Esophagus (tissue), 2 donors: ENCODE data around the gene KDM5C. TPM values are rescaled to one million over a fixed set of nuclear protein-coding genes. Genes with fewer than 3 reads are reported as not detected.
"Not testable (repeated sequence)": the region's sequence is repeated elsewhere in the genome, so short reads cannot be mapped to it uniquely, and the experiment has no call there.

ENCODE experiments used
- H3K27ac ChIP-seq, 2 donors: one replicate each; pipeline ENCODE4 v1.5.1; 2013; ENCODE audit warnings: low read depth in 2 of 2, mild to moderate bottlenecking in 2 of 2, inconsistent platforms in 1 of 2, low read length in 1 of 2, moderate library complexity in 1 of 2
- H3K27me3 ChIP-seq, 2 donors: one replicate each; pipeline ENCODE4 v1.6.1; 2013; ENCODE audit warnings: low read length in 2 of 2, control low read depth in 1 of 2, mild to moderate bottlenecking in 1 of 2; ENCODE audit not compliant: insufficient read depth in 2 of 2, control insufficient read depth in 1 of 2
- H3K36me3 ChIP-seq, 2 donors: one replicate each; pipeline ENCODE4 v1.6.1; 2013; ENCODE audit warnings: low read length in 1 of 2; ENCODE audit not compliant: control insufficient read depth in 2 of 2, insufficient read depth in 2 of 2
- H3K4me1 ChIP-seq, 2 donors: one replicate each; pipeline ENCODE4 v1.6.1; 2013; ENCODE audit warnings: low read length in 1 of 2; ENCODE audit not compliant: control insufficient read depth in 2 of 2, insufficient read depth in 2 of 2
- H3K4me3 ChIP-seq, 2 donors: one replicate each; pipeline ENCODE4 v1.5.1; 2013; ENCODE audit warnings: low read length in 2 of 2, mild to moderate bottlenecking in 2 of 2, low read depth in 1 of 2, moderate library complexity in 1 of 2
- H3K9me3 ChIP-seq, 2 donors: one replicate each; pipeline ENCODE4 v1.6.1; 2013; ENCODE audit warnings: mild to moderate bottlenecking in 2 of 2, low read depth in 1 of 2, low read length in 1 of 2, moderate library complexity in 1 of 2; ENCODE audit not compliant: control insufficient read depth in 2 of 2, insufficient read depth in 1 of 2
- WGBS, 2 donors: extraction: QIAGEN DNeasy Blood & Tissue Kit; methylation state at CpG; one replicate each; pipeline ENCODE4 v1.1.7; 2013; 5-methylcytosine and 5-hydroxymethylcytosine counted together
- polyA plus RNA-seq, 2 donors: library from polyadenylated mRNA; stranded (reverse); fragments of 200-250 nt; gene quantifications; one replicate each; pipeline ENCODE4 v1.2.3, GENCODE V29; 2013
- donor health status: healthy with polysubstance abuse.
- donor health status: Bipolar disorder and iron deficiency.

Gene KDM5C
- polyA plus RNA-seq, 2 donors: 37.1 to 42.6 TPM

DNA sequence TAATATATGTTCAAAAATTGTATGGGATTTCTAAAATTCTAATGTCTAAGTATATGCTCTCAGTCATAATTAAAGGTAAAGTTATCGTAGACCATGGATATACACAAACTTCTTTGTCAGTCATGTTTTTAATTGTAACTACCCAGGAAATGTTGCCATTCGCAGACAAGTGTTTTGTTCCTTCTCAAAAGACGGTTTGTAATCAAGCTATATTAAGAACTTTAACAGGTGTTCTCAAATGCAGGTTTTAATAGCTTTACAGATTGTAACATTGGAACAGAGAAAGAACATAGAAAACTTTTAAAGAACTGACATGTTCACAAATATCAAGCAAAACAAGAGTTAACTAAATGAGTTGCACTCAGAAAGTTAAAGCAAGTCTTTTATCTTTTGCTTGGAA lies 58.9 kb downstream of the KDM5C start:
- no peak overlapping the region for H3K27ac ChIP-seq
- no peak overlapping the region for H3K4me3 ChIP-seq
- H3K4me1 ChIP-seq: no peaks in the 10 kb centered on the region
- H3K9me3 ChIP-seq: no peaks in the 10 kb centered on the region
- 95 to 96% methylated on average over 3 of the region's 3 CpGs for WGBS, 2 donors
- H3K36me3 ChIP-seq: no peaks in the 10 kb centered on the region
- H3K27me3 ChIP-seq: no peaks in the 10 kb centered on the region

- not testable (repeated sequence) for H3K36me3 ChIP-seq, H3K4me1 ChIP-seq, H3K4me3 ChIP-seq, H3K27ac ChIP-seq, H3K27me3 ChIP-seq, H3K9me3 ChIP-seq
- WGBS, 2 donors: 58 to 59% methylated on average over 6 of the region's 6 CpGs
These were observed 60.4 kb downstream of the KDM5C start for GRCh38 chrX:53164566-53164965.

- no peaks in the 10 kb centered on the region for H3K36me3 ChIP-seq
- H3K27ac ChIP-seq: no peak overlapping the region
- H3K9me3 ChIP-seq: no peaks in the 10 kb centered on the region
- H3K27me3 ChIP-seq: no peaks in the 10 kb centered on the region
- no peaks in the 10 kb centered on the region for H3K4me1 ChIP-seq
- WGBS, 2 donors: 74 to 90% methylated on average over 7 of the region's 7 CpGs
- no peak overlapping the region for H3K4me3 ChIP-seq
These were observed 61.6 kb downstream of the KDM5C start for GRCh38 chrX:53163436-53163835.

- no peaks in the 10 kb centered on the region for H3K27me3 ChIP-seq
- no peaks in the 10 kb centered on the region for H3K4me1 ChIP-seq
- no peak overlapping the region for H3K4me3 ChIP-seq
- H3K36me3 ChIP-seq: no peaks in the 10 kb centered on the region
- H3K27ac ChIP-seq: peak overlapping the region in 1 of 2 donors; percentile 13
- 52 to 70% methylated on average over 6 of the region's 6 CpGs for WGBS, 2 donors
- H3K9me3 ChIP-seq: no peaks in the 10 kb centered on the region
These were observed 64.6 kb downstream of the KDM5C start for GRCh38 chrX:53160297-53160983.

DNA sequence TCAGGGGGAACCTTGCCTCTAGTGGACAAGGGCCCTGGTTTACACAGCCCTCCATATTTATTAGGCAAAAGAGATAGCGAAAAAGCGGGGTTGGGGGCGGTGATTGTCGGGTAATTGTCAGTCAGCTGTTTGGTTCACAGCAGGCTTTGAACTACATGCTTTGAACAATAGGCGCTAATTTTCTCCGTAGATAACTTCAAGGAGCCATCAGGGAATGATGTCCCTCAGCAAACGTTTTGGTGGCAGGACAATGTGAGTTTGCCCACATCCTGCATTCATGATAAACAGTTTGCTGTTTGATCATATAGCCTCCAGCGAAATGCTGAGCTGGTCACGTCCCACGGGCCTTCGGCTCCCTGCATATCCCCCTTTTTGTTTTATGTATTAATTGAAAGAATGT lies 65.8 kb downstream of the KDM5C start:
- 88% methylated on average over 11 of the region's 11 CpGs for WGBS, 2 donors
- Histone ChIP-seq H3K36me3 (no peaks in the 10 kb centered on the region), H3K27ac (no peak overlapping the region), H3K4me1 (no peaks in the 10 kb centered on the region), H3K9me3 (no peaks in the 10 kb centered on the region), H3K4me3 (no peak overlapping the region), H3K27me3 (no peaks in the 10 kb centered on the region)

- Histone ChIP-seq H3K27me3 (no peaks in the 10 kb centered on the region), H3K4me1 (no peaks in the 10 kb centered on the region), H3K36me3 (no peaks in the 10 kb centered on the region), H3K27ac (no peak overlapping the region), H3K4me3 (no peak overlapping the region), H3K9me3 (no peaks in the 10 kb centered on the region)
- WGBS, 2 donors: 88 to 93% methylated on average over 2 of the region's 2 CpGs
These were observed 68.8 kb downstream of the KDM5C start for GRCh38 chrX:53156207-53156596.

- Histone ChIP-seq H3K27me3 (no peaks in the 10 kb centered on the region), H3K4me1 (no peaks in the 10 kb centered on the region), H3K4me3 (no peak overlapping the region), H3K9me3 (no peaks in the 10 kb centered on the region), H3K27ac (no peak overlapping the region), H3K36me3 (no peaks in the 10 kb centered on the region)
- 84 to 96% methylated on average over 8 of the region's 8 CpGs for WGBS, 2 donors
These were observed 69.3 kb downstream of the KDM5C start for GRCh38 chrX:53155512-53156206.

DNA sequence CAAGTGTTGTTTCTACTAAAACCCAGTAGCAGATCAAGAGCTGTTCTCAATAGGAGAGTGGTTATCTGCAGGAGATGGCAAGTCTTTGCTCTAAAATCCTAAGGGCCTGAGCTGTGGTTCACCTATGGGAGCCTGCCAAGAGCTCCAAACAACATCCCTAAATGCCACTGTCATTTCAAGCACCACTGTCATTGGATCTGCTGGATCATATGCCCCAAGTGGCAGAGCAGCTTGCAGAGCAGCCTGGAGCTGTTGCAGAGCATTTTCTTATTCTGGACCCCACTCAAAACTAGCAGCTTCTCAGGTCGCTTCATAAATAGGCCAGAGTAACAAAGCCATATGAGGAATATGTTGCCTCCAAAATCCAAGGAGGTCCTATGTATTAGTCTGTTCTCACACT lies 71.4 kb downstream of the KDM5C start:
- H3K4me1 ChIP-seq: no peaks in the 10 kb centered on the region
- WGBS, 2 donors: 93 to 98% methylated on average over 1 of the region's 1 CpG
- no peaks in the 10 kb centered on the region for H3K27me3 ChIP-seq
- H3K36me3 ChIP-seq: no peaks in the 10 kb centered on the region
- H3K4me3 ChIP-seq: no peak overlapping the region
- no peak overlapping the region for H3K27ac ChIP-seq
- H3K9me3 ChIP-seq: no peaks in the 10 kb centered on the region
